ENCODE results near the gene MAN1A1. TPM values are rescaled to one million over a fixed set of nuclear protein-coding genes. Genes with fewer than 3 reads are reported as not detected.

MAN1A1 gene
- polyA plus RNA-seq, 10 donors: 27.9 to 44.8 (median 37.2) TPM

DNA sequence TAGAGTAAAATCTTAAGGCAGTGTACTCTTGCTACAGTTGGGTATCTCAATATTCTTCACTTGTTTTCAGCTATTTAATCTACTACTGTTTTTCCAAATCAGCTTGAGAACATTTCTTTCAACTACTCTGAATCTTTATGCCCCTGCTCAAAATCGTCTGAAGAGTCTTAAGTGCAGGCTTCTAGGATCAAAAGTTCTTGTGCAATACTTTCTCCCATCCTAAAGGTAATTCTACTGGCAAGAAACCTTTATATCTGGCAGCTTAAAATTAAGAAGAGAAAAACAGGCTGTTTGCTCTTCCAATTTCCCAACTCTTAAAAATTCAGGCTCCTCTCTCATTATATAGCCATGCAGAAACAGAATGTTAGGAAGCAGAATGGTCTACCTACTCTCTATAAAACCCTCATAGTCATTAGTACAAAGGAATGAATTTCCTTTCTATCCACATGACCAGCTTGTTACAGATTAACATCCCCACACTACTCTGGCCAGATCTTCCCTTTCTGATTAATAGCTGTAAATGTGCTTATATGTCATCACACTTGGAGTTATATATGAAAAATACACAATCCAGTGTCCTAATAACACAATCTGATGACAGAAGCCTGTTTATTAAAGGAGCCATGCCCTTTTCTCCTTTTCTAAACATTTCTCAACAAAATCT is 148.9 kb downstream of the MAN1A1 start:
- no peak for DNase-seq

DNA sequence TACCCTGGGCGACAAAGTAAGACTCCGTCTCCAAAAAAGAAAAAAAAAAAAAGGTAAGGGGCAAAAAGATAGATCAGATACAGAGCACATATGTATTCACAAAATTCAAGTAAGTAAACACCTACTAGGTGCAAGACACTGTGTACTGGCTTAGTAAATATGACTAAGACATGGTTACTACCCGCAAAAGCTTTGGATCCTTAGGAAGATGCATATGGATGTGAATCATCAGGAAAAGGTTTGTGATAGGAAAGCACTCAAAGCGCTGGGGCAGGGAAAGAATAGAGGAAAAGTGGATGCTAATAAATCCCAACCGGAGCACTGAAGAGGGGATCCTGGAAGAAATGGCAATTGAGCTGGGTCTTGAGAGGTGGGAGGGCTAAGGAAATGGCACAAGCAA is 152.3 kb downstream of the MAN1A1 start:
- no peak for DNase-seq

DNA sequence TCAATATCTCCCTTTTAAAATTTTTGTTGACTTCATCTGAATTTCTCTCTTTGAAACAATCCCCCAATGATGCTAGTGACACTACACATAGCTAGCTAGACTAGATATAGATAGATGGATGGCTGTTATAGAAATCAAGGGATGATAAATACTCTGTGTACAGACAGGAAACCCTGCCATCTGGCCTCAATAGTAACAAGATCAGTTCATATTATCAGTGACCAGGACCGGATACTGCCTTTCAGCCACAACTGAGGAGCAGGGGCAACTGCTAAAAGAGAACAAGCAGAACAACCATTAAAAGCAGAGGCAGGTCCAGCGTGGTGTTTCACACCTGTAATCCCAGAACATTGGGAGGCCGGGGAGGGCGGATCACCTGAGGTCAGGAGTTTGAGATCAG is 152.8 kb downstream of the MAN1A1 start:
- no peak for DNase-seq

DNA sequence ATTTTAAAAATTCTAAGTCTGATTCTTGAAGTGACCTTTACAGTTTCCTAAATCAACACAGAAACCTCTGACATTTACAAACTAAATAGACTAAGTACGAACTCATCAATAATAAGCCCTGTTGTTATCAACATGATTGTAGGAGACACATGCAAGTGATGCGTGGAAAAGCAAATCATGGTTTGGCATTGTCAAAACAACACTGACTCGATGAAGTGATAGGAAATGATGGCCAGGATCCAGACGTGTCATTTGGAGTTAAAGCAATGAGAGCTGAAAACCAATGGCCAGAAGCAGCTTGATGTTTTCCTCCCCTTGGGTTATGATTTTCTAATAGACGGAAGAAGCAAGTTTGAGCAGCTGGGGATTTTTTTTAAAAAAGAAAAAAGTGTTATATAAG is 153.7 kb downstream of the MAN1A1 start:
- DNase-seq: no peak

GRCh38 chr6:119195204-119195603 is 154.4 kb downstream of the MAN1A1 start:
- DNase-seq: no peak

- no peak for DNase-seq
Measured at GRCh38 chr6:119193707-119194106, 155.9 kb downstream of the MAN1A1 start.

DNA sequence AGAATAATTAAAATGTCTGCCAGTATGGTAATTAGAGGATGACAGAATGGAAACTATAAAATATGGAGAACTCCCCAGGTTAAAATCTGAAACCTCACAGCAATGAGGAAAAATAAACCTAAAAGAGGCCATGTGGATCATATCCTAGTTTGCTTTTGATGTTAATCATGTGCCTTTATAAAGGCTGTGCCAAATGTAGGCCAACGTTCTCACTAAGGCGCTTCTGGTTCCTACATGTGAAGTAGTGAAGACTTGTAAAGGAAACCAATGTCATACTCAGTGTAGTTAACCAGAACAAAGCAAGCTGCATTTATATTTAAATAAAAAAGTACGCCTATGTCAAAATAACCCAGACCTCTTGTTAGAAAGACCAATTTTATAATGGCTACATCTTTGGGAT is 157.4 kb downstream of the MAN1A1 start:
- no peak for DNase-seq

GRCh38 chr6:119190176-119190575 is 159.4 kb downstream of the MAN1A1 start:
- no peak for DNase-seq

GRCh38 chr6:119189498-119189897 is 160.1 kb downstream of the MAN1A1 start:
- no peak for DNase-seq

- DNase-seq: no peak
Measured at GRCh38 chr6:119187596-119187995, 162.0 kb downstream of the MAN1A1 start.

GRCh38 chr6:119186490-119186889 is 163.1 kb downstream of the MAN1A1 start:
- DNase-seq: no peak

- DNase-seq: no peak
Measured at GRCh38 chr6:119184008-119184648, 165.4 kb downstream of the MAN1A1 start.

DNA sequence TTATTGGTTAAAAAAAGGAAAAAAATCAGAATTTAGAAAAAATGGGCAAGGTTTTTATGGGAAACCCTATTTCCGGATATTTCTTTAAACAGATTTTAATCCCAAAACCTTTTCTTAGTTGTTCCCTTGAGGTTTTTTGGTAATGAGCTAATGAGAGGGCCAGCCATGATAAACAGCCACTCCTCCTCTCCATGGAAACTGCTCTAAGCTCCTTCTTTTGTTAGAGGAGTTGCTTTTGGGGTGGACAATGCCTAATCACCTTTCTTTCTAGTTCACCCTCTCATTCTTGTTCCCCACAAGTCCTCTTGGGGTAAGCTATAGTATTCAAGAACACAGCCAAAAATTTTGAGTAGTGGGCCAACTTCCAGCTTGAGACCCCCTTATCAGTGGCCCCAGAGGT is 166.1 kb downstream of the MAN1A1 start:
- no peak for DNase-seq

DNA sequence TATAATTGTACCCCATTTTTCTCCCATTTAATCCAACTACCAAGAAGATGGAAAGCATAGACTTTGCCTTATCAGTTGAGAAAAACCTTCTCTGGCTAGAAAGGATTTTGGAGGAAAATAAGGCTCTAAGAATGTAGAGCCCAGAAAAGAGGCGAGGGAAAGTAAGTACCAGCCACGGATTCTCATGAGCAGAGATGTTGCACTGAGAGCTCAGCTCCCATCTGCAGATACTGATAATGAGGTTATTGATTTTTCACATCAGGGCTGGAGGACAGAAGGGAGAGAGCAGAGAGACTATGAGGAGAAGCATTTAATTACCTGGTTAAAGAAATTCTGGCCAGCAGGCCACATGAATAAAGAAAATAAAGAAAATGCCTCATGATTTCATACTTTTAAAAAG is 166.7 kb downstream of the MAN1A1 start:
- no peak for DNase-seq

GRCh38 chr6:119182216-119182803 is 167.3 kb downstream of the MAN1A1 start:
- DNase-seq: peak in 1 of 3 donors; percentile 36

- no peak for DNase-seq
Measured at GRCh38 chr6:119181046-119181445, 168.5 kb downstream of the MAN1A1 start.

DNA sequence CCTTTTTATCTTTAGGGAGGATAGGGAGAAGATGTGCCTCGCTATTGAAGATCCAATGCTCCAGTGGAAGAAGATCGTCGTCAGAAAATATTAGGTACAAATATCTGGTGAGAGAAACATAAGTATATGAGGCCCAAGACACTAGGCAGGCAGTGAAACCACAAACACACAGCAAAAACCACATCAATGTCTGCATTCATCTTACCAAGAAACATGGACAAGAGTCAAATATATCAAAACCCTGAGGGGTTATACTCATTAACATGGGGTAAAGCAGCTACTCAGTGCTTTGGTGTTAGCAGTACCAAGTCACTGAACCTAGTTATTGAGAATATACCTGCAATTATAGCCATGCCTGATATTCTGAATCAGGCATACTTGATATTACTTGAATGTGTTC is 169.7 kb downstream of the MAN1A1 start:
- no peak for DNase-seq

DNA sequence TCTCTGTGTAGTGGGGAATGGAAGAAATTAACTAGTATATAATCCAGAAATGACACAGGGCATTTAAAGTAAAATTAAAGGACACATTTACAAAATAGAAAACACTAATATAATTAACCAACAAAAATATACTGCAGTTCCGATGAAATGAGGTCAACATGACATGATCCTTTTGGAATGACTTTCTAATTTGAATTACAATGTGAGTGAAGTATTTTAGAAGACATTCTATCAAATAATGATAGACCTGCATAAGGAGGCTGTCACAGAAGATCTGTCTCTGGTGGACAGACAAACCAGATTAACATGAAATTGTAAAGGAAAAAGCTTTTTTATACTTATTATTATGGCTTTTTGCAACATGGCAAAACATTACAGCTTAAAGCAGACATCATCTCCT is 170.5 kb downstream of the MAN1A1 start:
- no peak for DNase-seq

- DNase-seq: no peak
Measured at GRCh38 chr6:119176445-119176844, 173.1 kb downstream of the MAN1A1 start.

DNA sequence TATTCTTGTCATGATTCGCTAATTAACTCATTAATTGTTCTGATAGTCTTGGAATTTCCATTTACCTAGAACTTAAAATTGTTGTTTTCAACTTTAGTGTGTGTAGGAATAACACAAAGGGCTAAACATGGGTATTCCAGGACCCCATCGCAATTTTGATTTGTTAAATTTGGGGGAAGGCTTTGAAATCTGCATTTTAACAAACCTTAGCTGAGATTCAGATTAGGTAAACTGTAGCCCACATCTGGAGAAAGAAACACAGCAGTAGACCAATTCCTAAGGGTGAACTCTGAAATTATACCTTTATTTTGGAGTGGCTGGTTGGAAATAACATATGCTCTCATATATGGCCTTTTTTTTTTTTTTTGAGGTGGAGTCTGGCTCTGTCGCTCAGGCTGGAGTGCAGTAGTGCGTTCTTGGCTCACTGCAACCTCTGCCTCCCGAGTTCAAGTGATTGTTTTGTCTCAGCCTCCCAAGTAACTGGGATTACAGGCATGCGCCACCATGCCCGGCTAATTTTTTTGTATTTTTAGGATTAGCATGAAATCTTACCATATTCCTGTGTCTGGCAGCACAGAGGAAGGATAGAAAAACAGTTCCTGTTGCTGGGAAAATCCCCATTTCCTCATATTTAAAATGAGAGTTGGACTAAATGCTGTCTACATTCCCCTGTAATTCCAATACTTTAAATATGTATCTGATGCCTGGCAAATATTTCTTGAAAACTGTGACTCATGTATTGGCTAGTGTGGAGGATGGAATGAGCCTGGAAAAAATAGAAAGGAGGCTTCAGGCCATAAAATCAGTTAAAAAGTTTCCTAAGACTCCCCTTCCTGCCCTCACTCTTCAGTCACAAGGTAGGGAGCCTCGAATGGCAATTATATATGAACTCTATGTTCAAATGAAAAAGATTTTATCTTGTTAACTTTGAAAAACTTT is 174.4 kb downstream of the MAN1A1 start:
- DNase-seq: peak in 2 of 3 donors; percentile 48 to 66

- DNase-seq: no peak
Measured at GRCh38 chr6:119174085-119174445, 175.5 kb downstream of the MAN1A1 start.

Data from muscle of back (tissue), 11 donors.